Stimulated activated CD4-positive, alpha-beta T cell treated with anti-CD3 and anti-CD28 coated beads, Interleukin-4, amount 100 ng/mL, for 1 hour (primary cell): ENCODE data around the gene CLTCL1.
A peak's percentile ranks its signal among the peaks of the same experiment; 100 is the strongest.

Source experiments
- DNase-seq: peaks from one replicate; pipeline ENCODE4 v3.0.0-alpha.2; 2020

CLTCL1 gene

GRCh38 chr22:19194766-19195536, 96.6 kb downstream of the CLTCL1 start:
- DNase-seq: no peak

DNA sequence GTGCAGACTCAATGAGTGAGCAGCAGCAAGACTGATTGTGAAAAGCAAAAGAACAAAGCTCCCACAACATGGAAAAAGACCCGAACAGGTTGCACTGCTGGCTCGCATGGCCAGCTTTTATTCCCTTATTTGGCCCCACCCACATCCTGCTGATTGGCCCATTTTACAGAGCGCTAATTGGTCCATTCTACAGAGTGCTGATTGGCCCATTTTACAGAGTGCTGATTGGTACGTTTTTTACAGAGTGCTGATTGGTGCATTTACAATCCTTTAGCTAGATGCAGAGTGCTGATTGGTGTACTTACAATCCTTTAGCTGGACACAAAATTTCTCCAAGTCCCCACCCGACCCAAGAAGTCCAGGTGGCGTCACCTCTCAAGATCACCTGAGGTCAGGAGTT, 97.6 kb downstream of the CLTCL1 start:
- no peak for DNase-seq

- DNase-seq: no peak
Measured at GRCh38 chr22:19187716-19188563, 103.6 kb downstream of the CLTCL1 start.

DNA sequence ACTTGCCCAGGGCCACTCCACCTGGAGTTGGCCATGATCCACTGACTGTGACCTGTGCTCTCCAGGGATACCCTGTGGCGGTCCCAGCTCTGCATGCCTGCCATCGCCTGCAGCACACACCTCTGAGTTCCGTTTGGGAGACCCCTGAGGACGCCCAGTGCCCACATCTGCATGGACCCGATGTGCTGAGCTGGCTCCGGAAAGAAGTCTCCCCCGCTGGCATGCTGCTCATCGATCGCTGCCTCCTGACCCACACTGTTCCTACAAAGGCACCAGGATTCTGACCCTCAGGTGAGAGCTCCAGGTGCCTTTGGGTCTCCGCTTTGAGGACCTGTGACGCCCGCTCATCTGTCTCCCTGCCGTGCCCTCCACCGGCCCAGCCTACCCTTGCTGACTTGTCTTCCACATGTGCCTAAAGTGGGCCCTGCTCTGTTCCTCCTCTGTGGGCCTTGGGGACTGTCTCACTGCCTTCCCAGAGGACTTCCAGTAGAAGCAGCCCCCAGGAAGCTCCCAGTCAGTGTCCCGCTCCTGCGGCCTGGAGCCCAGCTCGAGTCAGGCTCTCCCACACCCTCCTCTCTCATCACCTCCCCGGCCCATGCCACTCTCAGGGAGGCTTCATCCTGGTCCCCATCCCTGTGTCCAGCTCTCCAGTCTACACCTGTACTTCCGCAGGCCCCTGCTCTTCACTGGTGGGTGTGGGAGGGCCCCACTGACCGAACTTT, 107.1 kb downstream of the CLTCL1 start:
- DNase-seq: no peak

DNA sequence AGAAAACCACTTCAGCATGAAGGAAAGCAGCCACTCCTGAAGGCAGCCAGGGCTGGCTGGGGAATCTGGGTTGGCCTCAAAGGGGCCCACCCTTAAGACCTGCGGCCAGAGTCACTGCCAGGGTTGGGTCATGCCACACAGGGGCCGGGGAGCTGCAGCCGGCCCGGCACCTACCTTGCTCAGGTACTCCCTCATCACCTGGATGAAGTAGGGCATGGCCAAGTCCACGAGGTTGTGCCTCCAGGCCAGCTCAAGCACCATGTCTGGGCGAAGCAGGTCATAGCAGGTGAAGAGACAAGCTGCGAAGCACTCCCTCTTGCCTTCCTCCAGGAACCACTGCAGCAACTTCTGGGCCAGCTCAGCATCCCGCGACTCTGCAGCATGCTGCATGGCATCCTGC, 108.3 kb downstream of the CLTCL1 start:
- no peak for DNase-seq

GRCh38 chr22:19182472-19183157, 108.9 kb downstream of the CLTCL1 start:
- peak; percentile 39 for DNase-seq

- DNase-seq: no peak
Measured at GRCh38 chr22:19181786-19182471, 109.6 kb downstream of the CLTCL1 start.

GRCh38 chr22:19180740-19181410, 110.6 kb downstream of the CLTCL1 start:
- no peak for DNase-seq

GRCh38 chr22:19180234-19180633, 111.3 kb downstream of the CLTCL1 start:
- no peak for DNase-seq

GRCh38 chr22:19179497-19180048, 111.9 kb downstream of the CLTCL1 start:
- peak; percentile 33 for DNase-seq

- peak; percentile 87 for DNase-seq
Measured at GRCh38 chr22:19178657-19179496, 112.6 kb downstream of the CLTCL1 start, which contains the start of gene SLC25A1. Gene SLC25A1 (minus strand): TSS chr22:19178736. CDS start chr22:19178673, 63 bp downstream.

DNA sequence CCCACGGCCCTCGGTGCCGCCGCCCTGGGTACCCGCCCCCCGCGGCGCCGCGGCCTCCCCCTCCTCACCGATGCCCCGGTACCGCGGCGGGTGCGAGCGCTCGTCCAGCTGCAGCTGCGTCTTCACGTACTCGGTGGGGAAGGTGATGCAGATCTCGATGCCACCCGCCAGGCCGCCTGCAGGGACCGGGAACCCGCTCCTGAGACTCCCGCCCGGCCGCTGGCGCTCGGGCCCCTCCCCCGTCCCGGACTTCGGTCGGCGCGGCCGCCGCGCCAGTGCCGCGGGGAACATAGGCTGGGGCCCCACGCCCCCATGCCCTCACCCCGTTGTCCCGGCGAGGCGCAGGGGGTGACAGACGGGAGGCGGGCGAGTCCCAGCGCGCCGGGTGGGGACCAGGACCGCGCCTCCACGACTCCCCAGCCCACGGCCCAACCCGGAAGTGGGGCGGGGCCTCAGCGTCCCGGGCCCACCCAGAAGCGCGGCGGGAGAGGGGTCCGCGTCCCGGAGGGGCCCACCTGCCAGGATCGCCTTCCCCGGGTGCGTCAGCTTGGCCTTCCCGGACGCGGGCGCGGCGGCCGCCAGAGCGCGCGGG, 113.4 kb downstream of the CLTCL1 start:
- peak; percentile 59 for DNase-seq

DNA sequence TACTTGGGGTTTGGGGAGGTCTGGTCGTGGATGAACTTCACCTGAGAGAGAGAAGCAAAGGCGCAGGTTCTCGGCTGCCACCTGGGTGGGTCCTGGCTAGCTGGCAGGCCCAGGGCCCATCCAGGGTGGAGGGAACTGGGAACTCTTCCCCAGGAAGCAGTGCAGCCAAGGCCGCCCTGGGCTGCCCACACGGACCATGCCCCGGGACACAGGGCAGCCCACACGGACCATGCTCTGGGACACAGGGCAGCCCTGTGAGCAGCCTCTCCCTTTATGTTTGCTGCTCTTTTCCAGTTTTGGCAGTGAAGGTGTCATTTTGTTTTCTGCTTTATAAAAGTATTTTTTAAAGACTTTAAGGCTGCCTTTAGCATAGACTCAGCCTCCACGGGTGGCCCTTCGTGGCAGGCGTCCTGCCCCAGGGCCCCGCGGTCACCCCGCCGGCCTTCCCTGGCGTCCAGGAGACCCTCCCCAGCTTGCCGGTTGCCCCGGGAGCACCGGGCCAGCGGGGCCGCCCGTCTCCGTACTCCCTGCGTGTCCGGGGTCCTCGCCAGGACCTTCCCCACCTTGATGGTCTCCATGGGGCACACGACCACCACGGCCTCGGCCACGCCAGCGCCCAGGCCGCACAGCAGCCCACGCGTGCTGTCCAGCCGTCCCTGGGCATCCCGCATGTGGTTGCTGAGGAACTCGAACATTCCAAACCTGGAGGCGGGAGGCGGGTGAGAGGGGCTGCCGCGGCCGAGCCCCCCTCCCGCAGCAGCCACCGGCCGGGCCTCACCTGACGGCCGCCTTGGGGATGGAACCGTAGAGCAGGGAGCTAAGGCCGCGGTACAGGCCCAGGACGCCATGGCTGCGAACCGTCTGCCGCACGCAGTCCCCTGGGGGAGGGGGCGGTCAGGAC, 114.1 kb downstream of the CLTCL1 start:
- no peak for DNase-seq

- no peak for DNase-seq
Measured at GRCh38 chr22:19176732-19177131, 114.8 kb downstream of the CLTCL1 start.

DNA sequence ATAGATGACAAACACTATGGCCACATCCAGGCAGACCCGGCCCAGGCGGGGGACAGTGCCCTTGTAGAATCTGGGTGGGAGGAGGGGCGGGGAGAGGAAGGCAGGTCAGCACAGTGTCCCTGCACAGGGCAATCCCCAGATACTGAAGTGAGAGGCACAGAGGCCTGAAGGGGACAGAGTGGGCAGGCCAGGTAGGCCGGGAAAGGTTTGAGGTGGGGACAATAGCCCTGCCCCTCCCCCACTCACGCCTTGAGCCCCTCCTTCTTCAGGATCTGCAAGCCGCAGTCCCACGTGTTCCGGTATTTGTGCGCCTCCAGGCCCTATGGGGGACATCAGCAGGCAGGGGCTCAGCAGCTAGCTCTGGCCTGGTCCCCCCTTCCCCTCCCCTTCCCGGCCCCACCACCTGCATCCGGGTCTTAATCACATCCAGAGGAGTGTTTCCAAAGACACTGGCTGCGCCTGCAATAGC, 115.3 kb downstream of the CLTCL1 start:
- no peak for DNase-seq

DNA sequence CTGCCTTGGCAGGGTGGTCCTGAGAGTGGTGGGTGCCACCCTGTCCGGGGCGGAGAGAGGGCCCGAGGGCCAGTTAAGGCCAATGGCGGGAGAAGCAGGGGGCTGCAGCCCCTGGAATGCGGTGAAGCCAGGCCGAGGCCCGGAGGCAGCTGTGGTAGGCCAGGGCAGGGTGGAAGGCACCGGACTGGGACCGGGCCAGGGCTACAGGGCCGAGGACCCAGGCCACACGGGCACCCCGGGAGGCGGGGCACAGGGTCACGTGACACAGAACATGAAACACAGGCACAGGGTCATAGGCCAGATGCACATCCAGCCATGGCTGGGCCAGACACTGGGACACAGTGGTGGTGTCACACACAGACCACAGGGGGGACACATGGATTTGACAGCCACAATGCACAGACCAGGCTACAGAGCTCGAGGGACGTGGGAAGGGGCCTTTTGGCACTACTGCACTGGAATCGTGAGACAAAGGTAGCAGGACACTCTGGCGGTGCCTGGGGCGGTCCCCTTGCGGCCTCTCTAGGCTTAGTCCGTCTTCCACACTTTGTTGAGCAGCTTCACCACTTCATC, 115.8 kb downstream of the CLTCL1 start:
- no peak for DNase-seq

- DNase-seq: no peak
Measured at GRCh38 chr22:19175026-19175601, 116.4 kb downstream of the CLTCL1 start.
